Ramos (cell line): ENCODE results near the gene MYH6.
"Not testable (repeated sequence)": the region's sequence is repeated elsewhere in the genome, so short reads cannot be mapped to it uniquely, and the experiment has no call there.

Experiments used
- in situ Hi-C: fragments of 300-500 bp; cut with MboI; formaldehyde crosslinking; loops from one replicate; pipeline ENCODE4 v1.14.3; 2022; ENCODE audit warnings: low sequenced_read_pairs; ENCODE audit not compliant: unreplicated experiment

MYH6 gene

GRCh38 chr14:23436327-23437132 is 28.5 kb upstream of the MYH6 start:
- in situ Hi-C loops, result no loop called here

GRCh38 chr14:23435543-23436326 is 27.7 kb upstream of the MYH6 start, which contains the start of gene MYH7:
MYH7 (minus strand) TSS chr14:23435660; CDS start chr14:23433732, 1,928 bp downstream.
- in situ Hi-C loops, result no loop called here

- in situ Hi-C loops, result no loop called here
Measured at GRCh38 chr14:23434488-23435222, 26.6 kb upstream of the MYH6 start.

- in situ Hi-C loops, result no loop called here
Measured at GRCh38 chr14:23433457-23433856, 25.4 kb upstream of the MYH6 start.

GRCh38 chr14:23432946-23433345 is 24.9 kb upstream of the MYH6 start:
- in situ Hi-C loops, result no loop called here

- in situ Hi-C loops, result no loop called here
Measured at GRCh38 chr14:23432102-23432925, 24.2 kb upstream of the MYH6 start.

GRCh38 chr14:23431486-23431885 is 23.4 kb upstream of the MYH6 start:
- in situ Hi-C loops, result no loop called here

- in situ Hi-C loops, result no loop called here
Measured at GRCh38 chr14:23430723-23431085, 22.6 kb upstream of the MYH6 start.

- in situ Hi-C loops, result no loop called here
Measured at GRCh38 chr14:23430016-23430722, 22.1 kb upstream of the MYH6 start.

- in situ Hi-C loops, result no loop called here
Measured at GRCh38 chr14:23428686-23429495, 20.8 kb upstream of the MYH6 start.

- in situ Hi-C loops, result not testable (repeated sequence)
Measured at GRCh38 chr14:23425798-23426197, 17.7 kb upstream of the MYH6 start.

- in situ Hi-C loops, result no loop called here
Measured at GRCh38 chr14:23425169-23425568, 17.1 kb upstream of the MYH6 start.

GRCh38 chr14:23423657-23424056 is 15.6 kb upstream of the MYH6 start:
- in situ Hi-C loops, result no loop called here

GRCh38 chr14:23421594-23421993 is 13.5 kb upstream of the MYH6 start:
- in situ Hi-C loops, result no loop called here

GRCh38 chr14:23419646-23420045 is 11.6 kb upstream of the MYH6 start:
- in situ Hi-C loops, result not testable (repeated sequence)

GRCh38 chr14:23418021-23418420 is 9.9 kb upstream of the MYH6 start:
- in situ Hi-C loops, result no loop called here

GRCh38 chr14:23417269-23417668 is 9.2 kb upstream of the MYH6 start:
- in situ Hi-C loops, result not testable (repeated sequence)

- in situ Hi-C loops, result no loop called here
Measured at GRCh38 chr14:23416801-23417200, 8.7 kb upstream of the MYH6 start.
